ENCODE measurements around the gene MLNR.
A peak's percentile ranks its signal among the peaks of the same experiment; 100 is the strongest.

MLNR gene, protein sequence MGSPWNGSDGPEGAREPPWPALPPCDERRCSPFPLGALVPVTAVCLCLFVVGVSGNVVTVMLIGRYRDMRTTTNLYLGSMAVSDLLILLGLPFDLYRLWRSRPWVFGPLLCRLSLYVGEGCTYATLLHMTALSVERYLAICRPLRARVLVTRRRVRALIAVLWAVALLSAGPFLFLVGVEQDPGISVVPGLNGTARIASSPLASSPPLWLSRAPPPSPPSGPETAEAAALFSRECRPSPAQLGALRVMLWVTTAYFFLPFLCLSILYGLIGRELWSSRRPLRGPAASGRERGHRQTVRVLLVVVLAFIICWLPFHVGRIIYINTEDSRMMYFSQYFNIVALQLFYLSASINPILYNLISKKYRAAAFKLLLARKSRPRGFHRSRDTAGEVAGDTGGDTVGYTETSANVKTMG

DNA sequence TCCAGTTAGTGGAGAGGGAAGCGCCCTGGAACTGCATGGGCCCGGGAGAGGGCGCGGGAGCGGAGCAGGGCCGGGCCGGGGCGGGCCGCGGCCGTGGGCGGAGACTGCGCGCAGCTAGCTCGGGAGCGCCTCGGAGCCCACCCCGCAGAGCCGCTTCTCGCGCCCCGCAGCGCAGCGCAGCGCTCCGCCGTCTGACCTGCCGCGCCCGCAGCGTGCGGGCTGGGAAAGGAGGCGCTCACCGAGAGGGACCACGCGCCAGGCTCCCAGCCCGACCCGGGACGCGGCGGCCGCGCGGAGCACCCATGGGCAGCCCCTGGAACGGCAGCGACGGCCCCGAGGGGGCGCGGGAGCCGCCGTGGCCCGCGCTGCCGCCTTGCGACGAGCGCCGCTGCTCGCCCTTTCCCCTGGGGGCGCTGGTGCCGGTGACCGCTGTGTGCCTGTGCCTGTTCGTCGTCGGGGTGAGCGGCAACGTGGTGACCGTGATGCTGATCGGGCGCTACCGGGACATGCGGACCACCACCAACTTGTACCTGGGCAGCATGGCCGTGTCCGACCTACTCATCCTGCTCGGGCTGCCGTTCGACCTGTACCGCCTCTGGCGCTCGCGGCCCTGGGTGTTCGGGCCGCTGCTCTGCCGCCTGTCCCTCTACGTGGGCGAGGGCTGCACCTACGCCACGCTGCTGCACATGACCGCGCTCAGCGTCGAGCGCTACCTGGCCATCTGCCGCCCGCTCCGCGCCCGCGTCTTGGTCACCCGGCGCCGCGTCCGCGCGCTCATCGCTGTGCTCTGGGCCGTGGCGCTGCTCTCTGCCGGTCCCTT, at the start of gene MLNR:
MLNR (plus strand) TSS at position 303 of the 820 bp plus-strand sequence; CDS start at position 303, 0 bp downstream.
- peak within 1 kb of the TSS; percentile 42 for H3K4me3 Mint-ChIP-seq
- no peaks in the 10 kb centered on the region for H3K36me3 Mint-ChIP-seq (ENCODE audit: low read depth)
- no peak within 1 kb of the TSS for H3K27ac Mint-ChIP-seq
- H3K9me3 Mint-ChIP-seq, result no peaks in the 10 kb centered on the region
- H3K27me3 Mint-ChIP-seq (ENCODE audit: low read depth), result peaks cover 72% of the 10 kb centered on the region
- H3K4me1 Mint-ChIP-seq (ENCODE audit: low read depth), result peaks cover 9% of the 10 kb centered on the region

DNA sequence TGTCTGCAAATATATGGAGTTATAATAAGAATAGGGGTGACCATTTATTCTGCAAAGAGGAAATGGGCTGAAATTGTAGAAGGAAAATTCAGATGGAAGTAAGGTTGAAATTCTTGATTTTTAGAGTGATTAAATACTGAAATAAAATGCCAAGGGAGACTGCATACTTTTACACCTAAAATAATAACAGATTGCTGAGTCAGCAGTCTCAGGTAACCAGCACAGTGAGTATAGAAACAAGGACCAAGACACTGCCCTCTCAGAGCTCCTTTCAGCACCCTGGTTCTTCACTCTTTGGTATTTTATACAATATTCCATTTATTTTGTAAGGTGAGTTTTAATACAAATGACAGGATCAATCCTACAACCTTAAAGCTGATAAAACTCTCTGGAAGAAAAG, 48.8 kb upstream of the MLNR start:
- Mint-ChIP-seq H3K36me3 (ENCODE audit: low read depth) (peaks cover 20% of the 10 kb centered on the region), H3K27ac (no peak overlapping the region), H3K9me3 (no peaks in the 10 kb centered on the region), H3K27me3 (ENCODE audit: low read depth) (no peaks in the 10 kb centered on the region), H3K4me1 (ENCODE audit: low read depth) (no peaks in the 10 kb centered on the region), H3K4me3 (no peak overlapping the region)

DNA sequence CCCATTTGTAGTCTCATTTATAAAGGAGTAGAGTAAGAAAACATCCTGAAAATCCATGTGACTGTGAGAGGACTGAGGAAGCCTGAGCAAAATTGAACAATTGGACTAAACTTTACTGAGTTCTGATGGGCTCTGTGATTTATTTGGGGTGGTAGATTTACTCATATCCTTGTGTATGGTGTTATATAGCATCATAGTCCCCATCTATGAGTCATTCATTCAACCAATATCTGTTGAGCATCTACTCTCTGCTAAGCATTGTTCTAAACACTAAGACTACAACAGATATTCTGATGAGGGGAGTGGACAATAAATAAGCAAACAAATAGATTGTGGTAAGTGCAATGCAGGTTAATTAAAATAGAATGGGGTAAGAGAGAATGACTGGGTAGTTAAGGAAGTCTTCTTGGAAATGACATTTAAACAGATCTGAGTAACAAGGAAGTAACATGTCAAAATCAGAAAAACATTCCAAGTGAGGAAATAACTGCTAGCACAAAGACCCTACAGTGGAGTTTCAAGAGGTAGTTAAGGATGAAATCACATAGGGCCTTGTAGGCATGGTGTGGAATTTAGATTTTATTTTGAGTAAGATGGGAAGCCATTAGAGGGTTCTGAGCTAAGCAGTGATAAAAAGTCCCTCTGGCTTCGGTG, 36.3 kb upstream of the MLNR start:
- Mint-ChIP-seq H3K4me3 (no peak overlapping the region), H3K36me3 (ENCODE audit: low read depth) (peaks cover 35% of the 10 kb centered on the region), H3K27ac (no peak overlapping the region), H3K4me1 (ENCODE audit: low read depth) (no peaks in the 10 kb centered on the region), H3K27me3 (ENCODE audit: low read depth) (no peaks in the 10 kb centered on the region), H3K9me3 (no peaks in the 10 kb centered on the region)

DNA sequence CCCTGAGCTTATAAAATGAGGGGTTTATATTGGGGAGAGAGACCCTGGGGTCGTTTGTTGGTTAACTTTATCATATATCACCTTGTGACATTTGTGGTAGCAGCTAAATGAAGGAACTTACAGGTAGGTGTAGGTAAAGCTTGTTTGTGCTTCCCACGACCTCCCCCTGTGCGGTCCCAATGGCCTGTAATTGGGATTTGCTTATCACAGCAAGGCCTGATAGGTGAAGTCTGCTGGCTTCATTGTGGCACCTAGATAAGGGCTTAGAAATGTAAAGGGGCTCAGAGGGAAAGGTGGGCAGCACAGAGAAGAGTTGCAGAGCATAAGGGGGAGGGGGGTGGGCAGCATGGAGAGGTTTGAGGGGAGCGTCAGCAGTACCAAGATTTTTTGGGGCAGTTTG, 35.5 kb upstream of the MLNR start:
- Mint-ChIP-seq H3K4me3 (no peak overlapping the region), H3K27ac (no peak overlapping the region), H3K36me3 (ENCODE audit: low read depth) (peaks cover 33% of the 10 kb centered on the region), H3K4me1 (ENCODE audit: low read depth) (no peaks in the 10 kb centered on the region), H3K27me3 (ENCODE audit: low read depth) (no peaks in the 10 kb centered on the region), H3K9me3 (no peaks in the 10 kb centered on the region)

DNA sequence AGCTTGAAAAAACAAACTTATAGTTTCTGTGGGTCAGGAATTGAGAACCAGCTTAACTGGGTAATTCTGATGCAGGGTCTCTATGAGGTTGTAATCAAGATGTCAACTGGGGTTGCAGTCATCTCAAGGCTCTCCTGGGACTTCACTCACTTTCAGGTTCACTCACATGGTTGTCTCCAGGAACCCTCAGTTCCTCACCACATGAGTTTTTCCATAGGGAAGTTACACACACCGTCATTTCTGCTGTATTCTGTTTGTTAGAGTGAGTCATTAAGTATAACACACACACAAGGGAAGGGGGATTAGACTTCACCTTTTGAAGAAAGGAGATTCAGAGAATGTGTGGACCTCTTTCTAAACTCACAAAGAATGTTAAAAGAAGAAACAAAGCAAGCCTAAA, 34.9 kb upstream of the MLNR start:
- Mint-ChIP-seq H3K9me3 (no peaks in the 10 kb centered on the region), H3K36me3 (ENCODE audit: low read depth) (peaks cover 32% of the 10 kb centered on the region), H3K27me3 (ENCODE audit: low read depth) (no peaks in the 10 kb centered on the region), H3K27ac (no peak overlapping the region), H3K4me3 (no peak overlapping the region), H3K4me1 (ENCODE audit: low read depth) (no peaks in the 10 kb centered on the region)

DNA sequence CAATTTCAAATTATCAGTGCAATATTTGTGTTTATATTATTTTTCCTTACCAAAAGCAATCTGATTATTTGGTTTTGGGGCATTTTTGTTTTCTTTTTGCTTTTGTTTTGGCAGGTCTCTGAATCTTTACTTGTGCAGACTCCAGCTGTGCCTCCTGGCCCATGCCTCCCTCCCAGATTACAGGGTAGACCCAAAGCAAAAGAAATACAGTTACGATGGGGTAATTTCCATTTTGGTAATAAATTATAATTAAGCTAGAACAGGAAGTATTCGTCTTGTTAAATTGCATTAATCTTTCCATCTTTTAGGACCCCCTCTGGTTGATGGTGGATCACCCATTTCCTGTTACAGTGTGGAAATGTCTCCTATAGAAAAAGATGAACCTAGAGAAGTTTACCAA, 29.2 kb upstream of the MLNR start:
- H3K4me1 Mint-ChIP-seq (ENCODE audit: low read depth), result peaks cover 1% of the 10 kb centered on the region
- H3K9me3 Mint-ChIP-seq, result no peaks in the 10 kb centered on the region
- no peaks in the 10 kb centered on the region for H3K27me3 Mint-ChIP-seq (ENCODE audit: low read depth)
- H3K27ac Mint-ChIP-seq, result no peak overlapping the region
- H3K4me3 Mint-ChIP-seq, result no peak overlapping the region
- peaks cover 34% of the 10 kb centered on the region for H3K36me3 Mint-ChIP-seq (ENCODE audit: low read depth)

DNA sequence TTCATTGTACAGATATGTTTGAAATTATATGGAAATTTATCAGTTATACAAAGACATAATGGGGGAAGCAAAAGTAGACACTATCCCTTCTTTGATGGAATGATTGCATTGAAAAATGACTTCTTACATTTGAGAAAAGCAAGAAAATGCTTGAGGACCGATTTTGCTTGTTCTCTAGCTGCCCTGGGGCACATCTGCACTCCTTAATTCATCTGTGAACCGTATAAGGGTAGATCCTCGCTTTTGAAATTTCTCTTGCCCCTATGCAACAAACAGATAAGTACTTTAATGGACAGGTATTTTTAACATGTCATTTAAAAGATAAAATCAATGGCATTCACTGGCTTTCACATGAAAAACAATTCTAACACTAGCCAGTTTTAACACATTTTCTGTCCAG, 13.5 kb upstream of the MLNR start:
- Mint-ChIP-seq H3K27me3 (ENCODE audit: low read depth) (no peaks in the 10 kb centered on the region), H3K36me3 (ENCODE audit: low read depth) (peaks cover 37% of the 10 kb centered on the region), H3K4me1 (ENCODE audit: low read depth) (no peaks in the 10 kb centered on the region), H3K9me3 (no peaks in the 10 kb centered on the region), H3K27ac (no peak overlapping the region), H3K4me3 (no peak overlapping the region)

DNA sequence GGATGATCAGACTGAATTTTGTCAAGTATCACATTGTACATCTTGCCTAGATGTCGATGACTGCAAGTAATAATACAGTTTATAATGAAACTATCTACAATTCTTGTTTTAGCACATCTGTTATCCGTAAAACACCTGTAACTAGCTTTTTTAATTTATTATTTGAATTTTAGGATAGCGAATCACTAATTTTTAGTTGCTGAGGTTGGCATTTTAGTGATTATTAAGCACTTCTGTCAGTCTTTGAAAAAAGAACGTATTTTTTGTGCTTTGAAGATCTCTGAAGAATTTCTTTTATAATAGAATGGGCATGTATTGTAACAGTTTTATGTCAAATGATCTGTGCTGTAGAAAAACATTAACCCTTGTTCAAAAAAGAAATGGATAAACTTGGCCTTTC, 11.5 kb upstream of the MLNR start:
- no peaks in the 10 kb centered on the region for H3K4me1 Mint-ChIP-seq (ENCODE audit: low read depth)
- peaks cover 26% of the 10 kb centered on the region for H3K36me3 Mint-ChIP-seq (ENCODE audit: low read depth)
- H3K27ac Mint-ChIP-seq, result no peak overlapping the region
- H3K9me3 Mint-ChIP-seq, result no peaks in the 10 kb centered on the region
- no peaks in the 10 kb centered on the region for H3K27me3 Mint-ChIP-seq (ENCODE audit: low read depth)
- H3K4me3 Mint-ChIP-seq, result no peak overlapping the region

DNA sequence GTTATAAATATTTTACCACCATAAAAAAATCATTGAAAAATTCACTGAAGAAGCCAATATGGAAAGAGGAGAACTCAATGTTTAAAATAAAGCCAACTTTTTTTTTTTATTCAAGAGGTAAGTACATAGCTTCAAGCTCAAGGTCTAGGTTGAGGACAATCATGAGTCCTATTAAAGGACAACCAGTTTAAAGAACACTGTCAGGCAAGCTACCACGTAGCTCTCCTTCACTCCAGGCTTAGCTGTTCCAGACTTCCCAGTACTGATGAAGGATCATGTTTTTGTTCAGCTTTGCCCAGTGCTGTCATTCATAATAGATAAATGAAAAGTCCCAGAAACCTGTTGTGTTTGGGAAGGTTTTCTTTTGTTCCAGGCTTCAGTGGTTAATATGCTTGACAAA, 10.0 kb upstream of the MLNR start:
- no peaks in the 10 kb centered on the region for H3K27me3 Mint-ChIP-seq (ENCODE audit: low read depth)
- H3K4me1 Mint-ChIP-seq (ENCODE audit: low read depth), result peaks cover 7% of the 10 kb centered on the region
- no peaks in the 10 kb centered on the region for H3K9me3 Mint-ChIP-seq
- H3K36me3 Mint-ChIP-seq (ENCODE audit: low read depth), result peaks cover 21% of the 10 kb centered on the region
- no peak overlapping the region for H3K27ac Mint-ChIP-seq
- H3K4me3 Mint-ChIP-seq, result no peak overlapping the region

DNA sequence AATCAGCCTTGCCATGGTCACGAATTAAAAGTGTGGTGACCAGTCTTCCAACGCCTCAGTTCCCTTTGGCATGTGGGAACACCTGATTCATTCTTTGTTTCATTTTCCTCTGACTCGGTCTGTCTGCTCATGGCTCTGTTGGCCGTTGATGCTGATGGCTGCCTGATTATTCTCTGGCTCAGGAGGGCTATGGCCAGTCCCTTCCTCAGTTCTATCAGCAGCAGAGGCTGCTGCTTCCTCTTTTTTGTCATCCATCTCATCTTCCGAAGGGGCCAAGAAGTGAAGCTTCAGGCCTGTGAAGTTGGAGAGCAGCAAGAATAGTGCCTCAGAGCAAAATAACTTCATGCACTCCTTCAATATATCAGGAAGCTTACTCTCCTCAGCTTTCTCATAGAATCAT, 9.5 kb upstream of the MLNR start:
- no peak overlapping the region for H3K4me3 Mint-ChIP-seq
- H3K27me3 Mint-ChIP-seq (ENCODE audit: low read depth), result no peaks in the 10 kb centered on the region
- H3K27ac Mint-ChIP-seq, result no peak overlapping the region
- H3K4me1 Mint-ChIP-seq (ENCODE audit: low read depth), result peaks cover 10% of the 10 kb centered on the region
- no peaks in the 10 kb centered on the region for H3K9me3 Mint-ChIP-seq
- peaks cover 22% of the 10 kb centered on the region for H3K36me3 Mint-ChIP-seq (ENCODE audit: low read depth)

DNA sequence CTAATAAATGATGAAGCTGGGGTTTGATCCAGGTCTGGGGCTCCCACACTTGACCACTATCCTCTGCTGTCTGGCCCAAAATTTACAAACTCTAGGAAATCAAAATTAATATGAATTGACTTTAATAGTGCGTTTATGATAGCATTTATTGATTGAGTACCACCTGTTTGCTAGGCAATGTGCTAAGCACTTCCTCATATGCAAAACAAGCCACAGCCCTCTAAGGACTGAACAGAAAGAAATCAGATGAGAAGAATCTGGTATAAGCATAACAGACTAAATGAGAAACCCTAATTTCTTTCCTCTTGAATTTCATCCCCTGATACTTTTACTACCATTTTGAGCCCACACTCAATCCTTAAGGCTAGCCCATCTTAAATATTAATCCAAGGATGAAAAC, 6.6 kb upstream of the MLNR start:
- no peaks in the 10 kb centered on the region for H3K9me3 Mint-ChIP-seq
- no peak overlapping the region for H3K4me3 Mint-ChIP-seq
- peaks cover 14% of the 10 kb centered on the region for H3K36me3 Mint-ChIP-seq (ENCODE audit: low read depth)
- H3K27me3 Mint-ChIP-seq (ENCODE audit: low read depth), result peaks cover 17% of the 10 kb centered on the region
- peaks cover 14% of the 10 kb centered on the region for H3K4me1 Mint-ChIP-seq (ENCODE audit: low read depth)
- H3K27ac Mint-ChIP-seq, result no peak overlapping the region

DNA sequence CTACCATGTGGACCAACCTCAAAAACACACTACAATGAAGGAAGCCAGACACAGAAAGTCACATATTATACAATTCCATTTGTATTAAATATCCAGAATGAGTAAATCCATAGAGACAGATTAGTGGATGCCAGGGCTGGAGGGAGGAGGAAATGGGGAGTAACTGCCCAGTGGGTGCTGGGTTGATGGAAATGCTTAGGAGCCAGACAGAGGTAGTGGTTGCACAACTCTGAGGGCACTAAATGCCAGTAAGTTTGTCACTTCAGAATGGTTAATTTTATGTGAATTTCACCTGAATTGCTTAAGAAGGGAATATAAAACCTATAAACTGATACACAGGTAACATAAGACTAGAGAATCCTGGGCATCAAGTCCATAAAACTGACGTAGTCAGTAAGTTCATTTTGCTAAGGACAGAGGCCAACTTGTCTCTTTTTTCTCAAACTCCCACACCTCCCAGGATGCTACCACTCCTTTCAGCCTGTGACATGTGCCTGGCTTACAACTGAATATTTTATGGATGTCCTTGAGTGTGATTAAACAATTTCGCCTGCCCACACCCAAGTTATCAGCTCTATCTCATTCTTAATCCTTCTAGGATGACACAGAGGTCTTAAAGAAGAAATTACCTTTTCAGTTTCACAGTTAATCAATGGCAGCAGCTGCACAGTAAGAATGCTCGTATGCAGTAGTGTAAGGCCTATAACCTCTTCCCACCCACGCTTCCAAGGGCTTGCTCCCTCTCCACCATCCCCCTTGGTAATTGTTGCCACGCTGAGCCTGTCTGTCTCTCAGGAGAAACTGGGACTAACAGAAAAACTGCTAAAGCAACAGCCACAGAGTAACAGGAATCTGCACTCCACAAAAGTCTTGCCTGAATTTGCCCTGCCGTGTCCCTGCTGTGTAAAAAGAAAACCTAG, 5.9 kb upstream of the MLNR start:
- peaks cover 14% of the 10 kb centered on the region for H3K4me1 Mint-ChIP-seq (ENCODE audit: low read depth)
- peaks cover 14% of the 10 kb centered on the region for H3K36me3 Mint-ChIP-seq (ENCODE audit: low read depth)
- no peaks in the 10 kb centered on the region for H3K9me3 Mint-ChIP-seq
- H3K27ac Mint-ChIP-seq, result no peak overlapping the region
- peaks cover 24% of the 10 kb centered on the region for H3K27me3 Mint-ChIP-seq (ENCODE audit: low read depth)
- H3K4me3 Mint-ChIP-seq, result no peak overlapping the region

DNA sequence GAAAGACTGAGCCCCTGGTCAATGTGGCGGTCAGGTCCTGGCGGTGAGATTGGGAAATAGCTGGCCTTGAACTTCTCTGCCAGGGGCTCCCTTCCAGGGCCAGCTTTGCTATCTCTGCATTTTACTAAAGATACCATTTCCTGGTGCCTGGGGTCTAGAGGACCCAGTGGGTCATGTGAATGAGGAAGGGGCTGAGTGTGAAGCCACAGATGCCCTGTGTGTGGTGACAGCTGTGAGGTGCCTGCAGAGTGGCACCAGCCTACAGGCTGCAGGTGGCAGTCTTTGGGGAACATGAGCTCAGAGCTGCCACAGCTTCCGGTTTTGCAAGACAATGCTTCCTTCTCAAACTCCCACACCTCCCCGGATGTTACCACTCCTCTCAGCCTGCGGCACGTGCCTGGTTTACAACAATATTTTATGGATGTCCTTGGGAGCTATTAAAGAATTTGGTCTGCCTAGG, 5.2 kb upstream of the MLNR start:
- Mint-ChIP-seq H3K36me3 (ENCODE audit: low read depth) (peaks cover 11% of the 10 kb centered on the region), H3K27me3 (ENCODE audit: low read depth) (peaks cover 31% of the 10 kb centered on the region), H3K4me3 (no peak overlapping the region), H3K4me1 (ENCODE audit: low read depth) (peaks cover 17% of the 10 kb centered on the region), H3K27ac (no peak overlapping the region), H3K9me3 (no peaks in the 10 kb centered on the region)

DNA sequence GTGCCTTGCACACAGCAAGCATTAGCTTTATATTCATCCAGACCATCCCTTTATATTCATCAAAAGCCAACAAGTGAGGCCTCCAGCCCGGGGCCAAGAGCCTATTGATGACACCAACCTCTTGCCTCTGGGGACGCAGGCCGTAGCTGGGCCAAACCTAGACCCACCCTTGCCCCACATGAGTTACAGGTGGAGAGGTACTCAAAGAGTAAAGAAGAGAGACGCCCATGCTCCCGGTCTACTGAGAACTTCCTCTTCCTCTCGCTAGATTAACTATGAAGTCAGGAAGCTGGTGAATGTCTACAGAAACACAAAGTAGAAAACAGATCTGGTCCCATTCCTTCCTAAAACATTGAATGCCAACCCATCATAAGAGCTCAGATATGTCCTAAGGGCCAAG, 3.8 kb upstream of the MLNR start:
- Mint-ChIP-seq H3K4me3 (no peak overlapping the region), H3K27ac (no peak overlapping the region), H3K27me3 (ENCODE audit: low read depth) (peaks cover 33% of the 10 kb centered on the region), H3K9me3 (no peaks in the 10 kb centered on the region), H3K4me1 (ENCODE audit: low read depth) (peaks cover 17% of the 10 kb centered on the region), H3K36me3 (ENCODE audit: low read depth) (peaks cover 5% of the 10 kb centered on the region)
